NCI-H2171 treated with DMSO at 0.1 percent for 48 hours (cell line): ENCODE results near the gene DAG1.

Experiments
- DNase-seq: peaks from one replicate; lab custom pipeline; 2025; lab: John Stamatoyannopoulos, UW

The DAG1 gene

DNA sequence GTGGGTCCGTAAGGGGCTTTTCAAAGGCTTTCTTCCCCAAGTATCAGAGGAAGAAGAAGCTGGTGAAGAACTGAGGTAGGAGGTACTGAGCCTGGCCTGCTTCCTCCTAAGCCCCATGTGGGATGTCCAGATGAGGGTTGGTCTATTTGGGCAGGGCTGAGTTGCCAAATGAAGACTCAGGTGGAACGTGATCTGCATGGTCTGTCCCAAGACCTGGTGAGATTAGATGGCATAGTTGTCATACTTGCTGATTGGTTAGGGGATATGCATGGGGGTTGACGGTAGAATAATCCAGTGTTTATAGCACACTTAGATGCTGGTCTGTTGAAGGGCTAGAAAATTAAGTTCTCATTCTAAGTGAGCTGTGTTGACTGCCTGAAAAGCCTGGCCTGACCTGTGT lies 47.9 kb downstream of the DAG1 start:
- no peak for DNase-seq

DNA sequence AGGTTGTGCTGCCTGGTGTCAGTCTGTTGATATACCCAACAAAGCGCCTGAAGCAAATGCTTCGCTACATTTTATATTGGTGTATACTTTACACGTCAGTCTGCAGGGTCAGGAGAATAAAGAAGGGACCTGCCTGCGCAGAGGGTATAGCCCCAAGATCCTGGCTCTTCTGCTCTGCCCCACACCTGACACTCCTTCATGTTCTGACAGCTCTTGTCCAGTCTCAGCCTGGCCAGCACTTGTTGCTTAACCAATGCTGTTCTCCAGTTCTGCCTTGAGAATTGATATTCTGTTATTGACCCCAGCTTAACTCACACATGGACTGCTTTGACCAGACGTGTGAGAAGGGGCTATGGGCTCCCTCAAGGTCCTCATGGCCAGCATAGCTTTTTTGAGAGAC lies 48.4 kb downstream of the DAG1 start:
- DNase-seq: no peak

DNA sequence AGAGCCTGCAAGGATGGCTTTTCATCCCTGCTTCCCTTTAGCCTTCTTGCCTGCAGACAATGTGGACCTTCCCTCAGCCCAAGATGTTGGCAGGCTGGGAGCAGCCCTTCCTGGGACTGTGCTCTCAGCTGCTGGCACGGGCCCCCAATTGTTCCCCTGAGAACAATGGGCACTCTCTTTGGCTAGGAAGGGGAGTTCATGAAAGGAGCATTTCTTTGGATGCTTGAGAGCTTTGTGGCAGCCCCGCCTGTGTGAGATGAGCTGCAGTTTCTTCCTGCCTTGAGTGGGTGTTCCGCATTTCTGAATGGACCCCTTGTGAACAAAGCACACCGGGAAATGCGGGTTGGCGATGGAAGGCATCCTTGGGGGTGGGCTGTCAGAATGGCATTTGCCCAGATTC lies 49.2 kb downstream of the DAG1 start:
- no peak for DNase-seq

DNA sequence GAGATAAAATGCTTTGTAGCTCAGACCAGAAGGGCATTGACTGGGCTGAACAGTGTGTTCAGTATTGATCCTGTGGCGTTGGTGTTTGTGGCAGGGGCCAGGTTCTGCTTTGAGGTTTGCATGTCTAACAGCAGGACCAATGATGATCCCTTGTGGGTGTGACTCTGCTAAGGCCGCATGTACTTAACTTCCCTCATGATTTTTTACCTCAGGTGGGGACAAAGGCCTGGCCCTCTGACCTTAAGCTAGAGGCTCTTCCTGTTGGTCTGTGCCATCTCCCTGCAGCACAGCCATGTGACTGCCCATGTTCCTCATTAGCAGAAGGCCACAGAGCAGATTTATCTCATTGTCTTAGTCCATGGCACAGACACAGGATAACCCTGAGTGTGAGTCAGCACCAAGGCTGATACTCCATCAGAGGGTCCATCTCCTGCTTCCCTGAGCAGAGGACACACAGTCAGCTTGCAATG lies 49.9 kb downstream of the DAG1 start:
- no peak for DNase-seq

DNA sequence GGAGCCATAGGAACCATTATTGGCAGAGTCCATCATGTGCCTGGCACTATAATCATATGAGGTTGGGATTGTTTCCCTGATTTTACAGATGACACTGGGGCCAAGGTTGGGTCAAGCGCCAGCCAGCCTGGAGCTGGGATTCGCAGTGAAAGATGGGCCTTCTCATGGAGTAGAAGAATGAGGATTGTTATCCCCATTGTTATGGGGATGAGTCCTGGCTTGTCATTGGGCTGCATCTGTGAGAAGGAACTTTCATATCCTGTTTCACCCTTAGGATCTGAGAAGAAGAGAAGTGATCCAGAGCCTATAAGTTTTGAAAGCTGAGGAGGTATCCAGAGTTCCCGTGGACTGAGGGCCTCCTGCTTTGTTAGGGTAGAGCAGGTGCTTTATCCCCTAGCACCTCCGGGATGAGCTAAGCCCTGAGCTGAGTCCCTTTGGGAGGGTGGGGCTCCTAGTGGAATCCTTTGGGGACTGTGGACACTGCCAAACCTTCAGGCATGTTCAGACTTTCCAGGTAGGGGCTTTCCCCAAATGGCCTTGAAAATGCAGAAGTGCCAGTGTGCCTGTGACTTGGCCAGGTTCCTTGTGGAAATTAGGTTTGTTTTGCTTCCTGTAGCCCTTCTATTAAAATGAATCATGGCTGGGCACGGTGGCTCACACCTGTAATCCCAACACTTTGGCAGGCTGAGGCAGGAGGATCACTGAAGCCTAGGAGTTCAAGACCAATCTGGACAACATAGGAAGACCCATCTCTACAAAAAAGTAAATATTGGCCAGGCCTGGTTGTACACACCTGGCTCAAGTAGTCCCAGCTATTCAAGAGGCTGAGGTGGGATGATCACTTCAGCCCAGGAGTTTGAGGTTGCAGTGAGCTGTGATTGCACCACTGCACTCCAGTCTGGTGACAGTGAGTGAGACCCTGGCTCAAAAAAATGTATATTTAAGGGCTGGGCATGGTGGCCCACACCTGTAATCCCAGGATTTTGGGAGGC lies 54.0 kb downstream of the DAG1 start:
- DNase-seq: no peak

DNA sequence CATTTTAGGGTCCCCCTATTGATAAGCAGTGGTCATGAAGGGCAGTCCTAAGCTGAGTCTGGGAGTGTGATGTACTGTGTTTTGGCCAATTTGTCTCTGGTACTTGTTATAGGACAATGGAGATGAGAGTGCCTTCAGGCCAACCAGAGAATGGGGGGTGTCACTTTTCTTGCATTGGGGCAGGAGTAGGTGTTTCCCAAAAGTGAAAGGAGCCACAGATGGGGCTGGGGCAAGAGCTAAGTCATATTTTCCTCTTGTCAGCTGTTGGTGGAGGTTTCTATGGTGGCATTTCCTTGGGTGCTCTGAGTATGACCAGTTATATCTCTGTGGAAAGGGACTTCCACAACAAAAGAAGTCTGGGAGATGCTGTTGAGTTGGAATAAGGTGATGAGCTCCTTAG lies 59.5 kb downstream of the DAG1 start:
- DNase-seq: no peak

DNA sequence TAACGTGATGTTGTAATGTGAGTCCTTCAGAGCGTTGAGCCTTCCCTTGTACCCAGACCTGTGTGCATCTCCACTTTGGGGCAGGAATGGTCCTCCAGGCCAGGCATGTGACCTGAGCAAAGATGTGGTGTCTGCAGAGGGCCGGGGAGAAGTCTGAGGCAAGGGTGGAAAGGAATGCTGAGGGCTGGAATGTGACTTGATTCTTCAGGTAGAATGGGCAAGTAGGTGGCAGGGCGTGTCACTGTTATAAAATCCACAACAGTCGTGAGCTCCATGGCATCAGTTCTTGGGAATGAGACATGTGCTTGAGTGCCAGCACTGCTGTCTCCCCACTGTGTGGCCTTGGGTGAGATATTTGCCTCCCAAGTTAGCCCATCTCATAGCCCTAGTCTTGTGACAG lies 60.2 kb downstream of the DAG1 start:
- no peak for DNase-seq

DNA sequence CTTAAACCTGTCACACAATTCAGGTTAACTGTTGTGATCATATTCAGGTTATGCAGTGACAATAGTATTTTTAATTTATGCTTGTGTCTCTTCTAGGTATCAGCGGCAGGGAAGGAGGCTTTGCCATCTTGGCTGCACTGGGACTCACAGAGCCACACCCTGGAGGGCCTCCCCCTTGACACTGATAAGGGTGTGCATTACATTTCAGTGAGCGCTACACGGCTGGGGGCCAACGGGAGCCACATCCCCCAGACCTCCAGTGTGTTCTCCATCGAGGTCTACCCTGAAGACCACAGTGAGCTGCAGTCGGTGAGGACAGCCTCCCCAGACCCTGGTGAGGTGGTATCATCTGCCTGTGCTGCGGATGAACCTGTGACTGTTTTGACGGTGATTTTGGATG lies 60.6 kb downstream of the DAG1 start:
- no peak for DNase-seq

DNA sequence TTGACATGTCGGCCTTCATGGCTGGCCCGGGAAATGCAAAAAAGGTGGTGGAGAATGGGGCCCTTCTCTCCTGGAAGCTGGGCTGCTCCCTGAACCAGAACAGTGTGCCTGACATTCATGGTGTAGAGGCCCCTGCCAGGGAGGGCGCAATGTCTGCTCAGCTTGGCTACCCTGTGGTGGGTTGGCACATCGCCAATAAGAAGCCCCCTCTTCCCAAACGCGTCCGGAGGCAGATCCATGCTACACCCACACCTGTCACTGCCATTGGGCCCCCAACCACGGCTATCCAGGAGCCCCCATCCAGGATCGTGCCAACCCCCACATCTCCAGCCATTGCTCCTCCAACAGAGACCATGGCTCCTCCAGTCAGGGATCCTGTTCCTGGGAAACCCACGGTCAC lies 61.2 kb downstream of the DAG1 start:
- no peak for DNase-seq

DNA sequence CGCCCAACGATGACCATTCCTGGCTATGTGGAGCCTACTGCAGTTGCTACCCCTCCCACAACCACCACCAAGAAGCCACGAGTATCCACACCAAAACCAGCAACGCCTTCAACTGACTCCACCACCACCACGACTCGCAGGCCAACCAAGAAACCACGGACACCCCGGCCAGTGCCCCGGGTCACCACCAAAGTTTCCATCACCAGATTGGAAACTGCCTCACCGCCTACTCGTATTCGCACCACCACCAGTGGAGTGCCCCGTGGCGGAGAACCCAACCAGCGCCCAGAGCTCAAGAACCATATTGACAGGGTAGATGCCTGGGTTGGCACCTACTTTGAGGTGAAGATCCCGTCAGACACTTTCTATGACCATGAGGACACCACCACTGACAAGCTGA lies 61.6 kb downstream of the DAG1 start:
- no peak for DNase-seq

DNA sequence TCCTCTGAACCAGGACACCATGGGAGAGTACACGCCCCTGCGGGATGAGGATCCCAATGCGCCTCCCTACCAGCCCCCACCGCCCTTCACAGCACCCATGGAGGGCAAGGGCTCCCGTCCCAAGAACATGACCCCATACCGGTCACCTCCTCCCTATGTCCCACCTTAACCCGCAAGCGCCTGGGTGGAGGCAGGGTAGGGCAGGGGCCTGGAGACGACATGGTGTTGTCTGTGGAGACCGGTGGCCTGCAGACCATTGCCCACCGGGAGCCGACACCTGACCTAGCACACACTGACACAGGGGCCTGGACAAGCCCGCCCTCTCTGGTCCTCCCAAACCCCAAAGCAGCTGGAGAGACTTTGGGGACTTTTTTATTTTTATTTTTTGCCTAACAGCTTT lies 63.0 kb downstream of the DAG1 start:
- no peak for DNase-seq

DNA sequence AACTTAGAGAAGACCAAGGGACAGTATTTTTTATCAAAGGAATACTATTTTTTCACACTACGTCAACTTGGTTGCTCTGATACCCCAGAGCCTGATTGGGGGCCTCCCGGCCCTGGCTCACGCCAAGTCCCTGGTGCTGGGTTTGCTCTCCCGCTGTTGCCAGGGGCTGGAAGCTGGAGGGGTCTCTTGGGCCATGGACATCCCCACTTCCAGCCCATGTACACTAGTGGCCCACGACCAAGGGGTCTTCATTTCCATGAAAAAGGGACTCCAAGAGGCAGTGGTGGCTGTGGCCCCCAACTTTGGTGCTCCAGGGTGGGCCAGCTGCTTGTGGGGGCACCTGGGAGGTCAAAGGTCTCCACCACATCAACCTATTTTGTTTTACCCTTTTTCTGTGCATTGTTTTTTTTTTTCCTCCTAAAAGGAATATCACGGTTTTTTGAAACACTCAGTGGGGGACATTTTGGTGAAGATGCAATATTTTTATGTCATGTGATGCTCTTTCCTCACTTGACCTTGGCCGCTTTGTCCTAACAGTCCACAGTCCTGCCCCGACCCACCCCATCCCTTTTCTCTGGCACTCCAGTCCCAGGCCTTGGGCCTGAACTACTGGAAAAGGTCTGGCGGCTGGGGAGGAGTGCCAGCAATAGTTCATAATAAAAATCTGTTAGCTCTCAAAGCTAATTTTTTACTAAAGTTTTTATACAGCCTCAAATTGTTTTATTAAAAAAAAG lies 63.9 kb downstream of the DAG1 start:
- no peak for DNase-seq

DNA sequence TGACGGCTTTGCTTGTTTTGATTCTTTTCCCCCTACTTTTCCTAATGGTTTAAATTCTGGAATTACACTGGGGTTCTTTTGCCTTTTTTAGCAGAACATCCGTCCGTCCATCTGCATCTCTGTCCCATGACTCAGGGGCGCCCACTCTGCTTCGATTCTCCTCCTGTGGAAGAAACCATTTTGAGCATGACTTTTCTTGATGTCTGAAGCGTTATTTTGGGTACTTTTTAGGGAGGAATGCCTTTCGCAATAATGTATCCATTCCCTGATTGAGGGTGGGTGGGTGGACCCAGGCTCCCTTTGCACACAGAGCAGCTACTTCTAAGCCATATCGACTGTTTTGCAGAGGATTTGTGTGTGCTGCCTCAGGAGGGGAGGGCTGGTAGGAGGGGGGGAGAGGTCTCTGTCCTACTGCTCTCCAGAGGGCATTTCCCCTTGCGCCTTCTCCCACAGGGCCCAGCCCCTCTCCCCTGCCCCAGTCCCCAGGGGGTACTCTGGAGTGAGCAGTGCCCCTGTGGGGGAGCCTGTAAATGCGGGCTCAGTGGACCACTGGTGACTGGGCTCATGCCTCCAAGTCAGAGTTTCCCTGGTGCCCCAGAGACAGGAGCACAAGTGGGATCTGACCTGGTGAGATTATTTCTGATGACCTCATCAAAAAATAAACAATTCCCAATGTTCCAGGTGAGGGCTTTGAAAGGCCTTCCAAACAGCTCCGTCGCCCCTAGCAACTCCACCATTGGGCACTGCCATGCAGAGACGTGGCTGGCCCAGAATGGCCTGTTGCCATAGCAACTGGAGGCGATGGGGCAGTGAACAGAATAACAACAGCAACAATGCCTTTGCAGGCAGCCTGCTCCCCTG lies 64.7 kb downstream of the DAG1 start:
- no peak for DNase-seq

DNA sequence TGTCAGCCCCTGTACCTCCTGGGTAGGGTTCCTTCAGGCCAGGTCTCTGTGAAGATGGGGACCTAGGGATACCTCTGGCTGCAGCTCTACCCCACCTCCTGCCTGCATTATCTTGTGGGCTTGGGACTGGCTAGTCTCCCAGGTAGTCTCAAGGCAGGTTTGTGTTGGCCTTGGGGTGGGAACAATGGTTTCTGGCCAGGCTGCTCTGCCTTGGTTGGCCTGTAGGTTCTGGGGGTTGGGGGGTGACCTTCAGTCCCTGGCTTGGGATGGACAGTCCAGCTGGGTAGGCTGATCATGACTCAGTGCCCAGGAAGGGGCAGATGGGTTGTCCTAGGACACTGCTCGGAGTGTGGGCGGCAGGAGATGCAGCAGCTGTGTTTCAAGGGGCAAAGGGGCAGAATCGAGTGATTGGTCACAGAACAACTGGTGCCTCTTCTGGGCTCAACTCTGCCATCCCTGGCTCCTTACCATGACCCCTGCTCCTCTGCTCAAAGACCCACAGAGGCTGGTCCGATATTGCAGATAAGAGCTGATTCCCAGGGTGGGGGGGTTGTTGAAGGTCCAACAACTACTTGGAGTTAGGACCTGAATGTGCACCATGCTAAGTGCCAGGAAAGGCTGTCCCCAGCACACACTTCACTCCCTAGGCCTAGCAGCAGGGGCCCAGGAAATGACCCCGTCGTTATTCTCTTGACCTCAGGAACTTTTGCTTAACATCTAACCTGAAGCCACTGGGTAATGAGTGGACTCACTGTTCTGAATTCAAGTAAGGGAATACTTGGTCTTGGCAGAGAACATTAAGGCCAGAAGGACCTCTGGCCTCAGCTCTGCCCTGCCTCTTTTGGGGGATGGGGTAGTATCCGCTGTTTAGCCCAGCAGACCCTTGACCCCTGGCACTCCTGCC lies 66.2 kb downstream of the DAG1 start:
- no peak for DNase-seq

DNA sequence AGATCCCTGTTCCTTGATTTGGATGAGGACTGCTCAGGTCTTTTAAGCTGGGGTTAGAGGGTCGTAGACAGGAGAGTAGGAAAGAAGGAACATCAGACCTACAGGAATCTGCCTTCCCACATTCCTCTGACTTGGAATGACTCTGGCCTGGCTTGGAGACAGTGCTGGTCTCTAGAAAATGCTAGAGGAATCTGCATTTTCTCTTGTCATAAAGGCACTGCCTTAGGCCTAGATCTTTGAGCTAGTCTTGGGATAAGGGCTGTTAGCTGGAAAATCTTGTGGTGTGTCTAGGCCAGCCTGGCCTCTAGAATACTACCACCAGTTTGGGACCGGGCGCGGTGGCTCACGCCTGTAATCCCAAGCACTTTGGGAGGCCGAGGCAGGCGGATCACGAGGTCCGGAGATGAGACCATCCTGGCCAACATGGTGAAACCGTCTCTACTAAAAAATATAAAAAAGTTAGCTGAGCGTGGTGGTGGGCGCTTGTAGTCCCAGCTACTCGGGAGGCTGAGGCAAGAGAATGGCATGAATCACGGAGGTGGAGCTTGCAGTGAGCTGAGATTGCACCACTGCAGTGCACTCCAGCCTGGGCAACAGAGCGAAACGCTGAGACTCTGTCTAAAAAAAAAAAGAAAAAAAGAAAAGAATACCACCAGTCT lies 66.9 kb downstream of the DAG1 start:
- DNase-seq: no peak

DNA sequence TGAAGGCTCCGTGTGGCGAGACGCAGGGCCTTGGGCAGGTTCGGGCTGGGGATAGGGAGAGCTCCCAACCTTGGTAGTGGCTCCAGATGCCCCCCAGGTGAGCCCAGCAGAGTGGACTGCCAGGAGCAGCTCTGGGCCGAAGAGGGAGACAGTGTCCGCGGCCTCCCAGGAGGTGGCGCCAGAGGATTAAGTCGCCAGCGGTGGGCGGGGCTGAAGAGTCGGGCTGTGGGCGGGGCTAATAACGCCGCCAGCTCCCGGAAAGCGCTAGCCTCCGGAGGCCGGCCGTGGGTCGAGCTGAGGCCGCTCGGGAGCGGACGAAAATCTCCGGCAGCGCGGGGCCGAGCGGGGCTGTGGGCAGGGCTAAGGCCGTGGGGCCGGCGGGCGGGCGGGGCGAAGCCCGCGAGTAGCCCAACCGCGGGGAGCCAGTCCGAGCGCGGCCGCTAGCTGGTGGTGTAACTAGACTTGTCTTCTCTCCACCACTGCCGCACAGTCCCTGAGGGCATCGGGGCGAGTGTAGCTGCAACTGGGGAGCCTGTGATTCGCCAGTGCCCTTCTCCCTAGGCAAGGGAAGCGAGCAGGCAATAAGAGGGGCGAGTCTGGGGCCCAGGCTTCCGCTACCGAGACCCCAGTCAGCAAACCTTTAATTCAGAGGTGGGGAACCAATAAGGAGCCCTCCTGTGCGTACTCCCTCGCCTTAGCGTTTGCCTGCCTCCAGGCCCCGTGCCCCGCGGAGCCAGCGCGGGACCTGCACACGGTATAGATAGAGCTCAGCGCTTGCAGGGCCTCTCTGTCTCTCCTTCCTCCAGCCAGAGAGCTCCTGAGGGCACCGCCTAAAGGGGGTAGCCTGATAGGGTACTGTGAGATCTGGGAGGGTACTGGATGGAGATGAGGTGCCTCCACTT lies 69.8 kb downstream of the DAG1 start:
- peak; percentile 72 for DNase-seq

DNA sequence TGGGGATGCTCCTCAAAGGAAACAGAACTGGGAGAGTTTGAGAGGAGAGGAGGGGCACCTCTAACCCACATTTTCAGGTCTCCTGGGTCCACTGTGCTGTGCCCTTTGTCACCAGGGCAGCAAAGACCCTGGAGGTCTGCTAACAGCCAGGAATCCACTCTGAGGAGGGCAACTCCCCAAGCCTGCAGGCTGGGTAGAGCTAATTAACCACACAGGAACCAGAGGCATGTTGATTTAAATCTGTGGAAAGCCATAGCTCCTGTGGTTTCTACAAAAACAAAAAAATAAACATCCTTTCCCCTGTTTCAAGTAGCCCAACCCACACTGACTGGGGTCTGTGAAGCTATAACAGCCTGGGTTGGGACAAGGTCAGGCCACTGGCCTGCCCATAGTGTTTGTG lies 82.0 kb downstream of the DAG1 start:
- DNase-seq: no peak

DNA sequence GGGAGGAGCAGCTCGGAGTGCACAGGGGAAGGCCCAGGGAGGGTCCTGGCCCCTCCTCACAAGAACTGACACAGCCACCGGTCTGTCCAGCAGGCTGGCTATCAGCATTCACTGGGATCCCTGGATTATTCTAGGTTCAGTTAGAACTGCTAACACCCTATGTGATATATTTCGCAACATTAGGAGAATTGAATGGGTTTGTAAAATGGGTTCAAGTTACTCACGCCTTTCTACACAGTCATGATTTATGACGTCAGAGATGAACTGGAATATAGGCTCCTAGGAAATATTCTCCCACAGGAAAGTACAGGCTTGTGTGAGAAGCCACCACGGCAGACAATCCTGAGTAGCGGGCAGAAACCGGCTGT lies 83.2 kb downstream of the DAG1 start:
- DNase-seq: peak; percentile 30
